Activated T-cell treated with anti-CD3 and anti-CD28 coated beads, Interleukin-2, amount 50 U/mL, for 72 hours (primary cell): ENCODE measurements around the gene CEP126. TPM values are rescaled to one million over a fixed set of nuclear protein-coding genes. Genes with fewer than 3 reads are reported as not detected.

ENCODE experiments used
- ATAC-seq, 2 donors: fragments of 150-1000 bp; cut with Tn5 transposase; replicated peaks in 1 of 2; 2 replicates each; pipeline ENCODE4 v1.10.0; 2021; ENCODE audit warnings: moderate library complexity in 2 of 2, mild to moderate bottlenecking in 1 of 2
- DNase-seq, 2 donors: peaks; one replicate each; pipeline ENCODE4 v3.0.0; 2021 to 2022; ENCODE audit warnings: mixed read lengths in 1 of 2
- H3K27ac Mint-ChIP-seq: one replicate; pipeline ENCODE4 v1.8.0; 2022; ENCODE audit warnings: mild to moderate bottlenecking, moderate library complexity, mixed read lengths
- H3K27me3 Mint-ChIP-seq: one replicate; pipeline ENCODE4 v1.8.0; 2022; ENCODE audit warnings: low read depth, mixed read lengths
- H3K36me3 Mint-ChIP-seq, 2 donors: one replicate each; pipeline ENCODE4 v1.8.0; 2022; ENCODE audit warnings: mixed read lengths in 2 of 2, mild to moderate bottlenecking in 1 of 2; ENCODE audit not compliant: insufficient read depth in 2 of 2
- H3K4me1 Mint-ChIP-seq: one replicate; pipeline ENCODE4 v1.8.0; 2022; ENCODE audit warnings: low read depth, mixed read lengths
- H3K4me3 Mint-ChIP-seq, 2 donors: one replicate each; pipeline ENCODE4 v1.8.0; 2022; ENCODE audit warnings: mild to moderate bottlenecking in 2 of 2, mixed read lengths in 2 of 2, moderate library complexity in 2 of 2
- H3K9me3 Mint-ChIP-seq, 2 donors: one replicate each; pipeline ENCODE4 v1.8.0; 2022; ENCODE audit warnings: mixed read lengths in 2 of 2
- total RNA-seq, 2 donors: library from RNA; stranded (reverse); gene quantifications; one replicate each; pipeline ENCODE4 v1.2.3, GENCODE V29; 2022

CEP126 gene
- 1 to 10 TPM; 1.8 to 2.0 TPM for total RNA-seq

- Mint-ChIP-seq H3K4me3 (peak within 1 kb of the TSS; percentile 97), H3K36me3 (no peaks in the 10 kb centered on the region), H3K27ac (peak within 1 kb of the TSS; percentile 92), H3K9me3 (no peaks in the 10 kb centered on the region), H3K4me1 (peaks cover 28% of the 10 kb centered on the region), H3K27me3 (no peaks in the 10 kb centered on the region)
- ATAC-seq (peak; percentile 95 to 96), DNase-seq (peak; percentile 93 to 95)
Observed at GRCh38 chr11:101914738-101915426, at the start of gene CEP126. Gene CEP126 (plus strand): TSS chr11:101915010. CDS start chr11:101915285, 275 bp downstream.

DNA sequence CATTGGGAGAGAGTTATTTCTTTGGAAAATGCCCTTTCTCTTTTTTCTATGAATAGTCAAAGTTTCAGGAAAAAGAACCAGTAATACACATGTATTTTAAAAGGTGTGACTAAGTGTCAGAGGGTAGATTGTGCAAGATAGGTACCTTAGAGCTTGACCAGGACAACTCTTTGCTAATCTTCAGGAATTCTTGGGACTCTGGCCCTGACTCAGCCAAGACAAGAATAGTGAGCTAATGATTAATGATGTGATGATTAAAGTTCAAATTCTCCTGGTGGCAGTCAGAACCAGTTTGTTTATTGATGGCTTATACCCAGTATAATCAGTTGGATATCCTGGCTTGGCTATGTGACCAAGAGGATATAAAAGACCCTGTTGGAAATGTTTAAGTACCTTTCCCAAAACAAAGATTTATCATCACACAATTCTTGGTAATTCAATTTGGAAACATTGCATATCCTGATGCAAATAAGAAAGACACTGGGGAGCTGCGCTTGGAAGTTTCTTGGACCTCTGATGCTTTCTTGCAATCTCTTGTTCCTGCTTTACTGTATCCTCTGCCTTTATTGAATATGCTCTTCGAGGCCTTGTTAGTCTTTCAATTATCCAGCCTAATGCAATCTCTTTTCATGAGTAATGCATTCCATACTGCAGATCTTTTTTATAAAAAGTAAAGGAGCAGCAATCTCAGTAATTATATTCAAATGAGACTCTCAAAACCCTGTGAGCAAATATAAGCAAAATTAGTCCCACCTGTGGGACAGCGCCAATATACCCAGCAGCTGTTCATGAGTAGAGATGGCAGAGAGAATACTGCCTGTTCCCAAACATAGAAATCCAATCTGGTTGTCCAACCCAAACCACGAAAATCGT lies 48.0 kb upstream of the CEP126 start:
- no peak overlapping the region for H3K4me3 Mint-ChIP-seq
- no peak overlapping the region for H3K27ac Mint-ChIP-seq
- no peak for ATAC-seq
- H3K36me3 Mint-ChIP-seq = no peaks in the 10 kb centered on the region
- H3K9me3 Mint-ChIP-seq = no peaks in the 10 kb centered on the region
- no peaks in the 10 kb centered on the region for H3K4me1 Mint-ChIP-seq
- H3K27me3 Mint-ChIP-seq = peaks cover 16% of the 10 kb centered on the region
- DNase-seq = no peak

DNA sequence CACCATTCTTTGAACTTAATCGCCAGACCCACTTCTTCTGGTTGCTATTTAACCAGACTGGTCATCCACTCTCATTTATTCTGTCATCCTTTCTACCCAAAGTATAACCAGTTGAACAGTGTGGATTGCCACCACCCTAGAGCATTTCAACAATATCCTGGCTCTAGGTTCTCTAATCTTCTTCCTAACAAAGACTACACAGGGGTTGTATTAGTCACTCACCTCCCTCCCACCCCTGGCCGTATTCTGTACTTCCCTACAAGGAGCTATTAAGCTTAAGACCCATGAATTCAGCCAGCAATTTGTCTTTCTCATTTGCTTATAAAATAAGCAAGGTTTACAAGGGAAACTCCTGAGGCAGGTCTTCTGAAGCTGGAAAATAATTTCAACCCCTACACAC lies 46.9 kb upstream of the CEP126 start:
- no peaks in the 10 kb centered on the region for H3K4me1 Mint-ChIP-seq
- no peaks in the 10 kb centered on the region for H3K36me3 Mint-ChIP-seq
- H3K9me3 Mint-ChIP-seq = no peaks in the 10 kb centered on the region
- no peak for DNase-seq
- no peak overlapping the region for H3K4me3 Mint-ChIP-seq
- H3K27ac Mint-ChIP-seq = no peak overlapping the region
- ATAC-seq = no peak
- H3K27me3 Mint-ChIP-seq = peaks cover 8% of the 10 kb centered on the region

GRCh38 chr11:101870510-101870909 lies 44.3 kb upstream of the CEP126 start:
- H3K9me3 Mint-ChIP-seq = no peaks in the 10 kb centered on the region
- DNase-seq (no peak), ATAC-seq (no peak)
- H3K4me3 Mint-ChIP-seq = no peak overlapping the region
- H3K27me3 Mint-ChIP-seq = peaks cover under 1% of the 10 kb centered on the region
- no peak overlapping the region for H3K27ac Mint-ChIP-seq
- no peaks in the 10 kb centered on the region for H3K36me3 Mint-ChIP-seq
- no peaks in the 10 kb centered on the region for H3K4me1 Mint-ChIP-seq

DNA sequence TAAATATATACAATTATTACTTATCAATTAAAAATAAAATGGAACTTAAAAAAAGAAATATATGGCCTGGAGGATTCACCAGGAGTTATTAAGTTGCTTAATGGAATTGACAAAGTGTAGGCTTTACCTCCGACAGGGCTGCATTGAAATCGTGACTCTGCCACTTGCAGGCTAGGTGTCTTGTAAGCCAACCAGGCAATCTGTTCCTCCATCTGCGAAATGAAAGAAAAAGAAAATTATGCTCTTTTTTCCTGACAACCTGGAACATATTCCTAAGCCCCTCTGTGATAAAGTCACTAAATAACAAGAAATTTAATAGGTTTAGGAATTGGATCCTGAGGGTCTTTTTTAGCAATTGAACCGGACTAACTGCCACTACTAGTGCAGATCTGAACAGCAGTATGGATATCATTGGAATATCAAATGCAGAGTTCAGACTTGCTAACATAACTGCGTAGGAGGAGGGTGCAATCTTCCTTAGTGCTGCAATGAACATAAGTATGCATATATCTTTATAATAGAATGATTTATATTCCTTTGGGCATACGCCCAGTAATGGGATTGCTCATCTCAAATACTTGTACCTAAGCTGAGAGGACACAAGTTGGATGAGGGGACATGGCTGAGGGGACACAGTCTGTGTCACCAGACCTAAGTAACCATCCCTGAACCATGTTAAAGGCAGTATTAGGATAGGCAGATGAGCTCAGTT lies 42.5 kb upstream of the CEP126 start:
- H3K9me3 Mint-ChIP-seq = no peaks in the 10 kb centered on the region
- H3K27me3 Mint-ChIP-seq = peaks cover 5% of the 10 kb centered on the region
- H3K4me3 Mint-ChIP-seq = no peak overlapping the region
- H3K4me1 Mint-ChIP-seq = no peaks in the 10 kb centered on the region
- ATAC-seq = no peak
- H3K27ac Mint-ChIP-seq = no peak overlapping the region
- DNase-seq = no peak
- H3K36me3 Mint-ChIP-seq = no peaks in the 10 kb centered on the region

- H3K4me3 Mint-ChIP-seq = no peak overlapping the region
- peaks cover 23% of the 10 kb centered on the region for H3K27me3 Mint-ChIP-seq
- no peak for ATAC-seq
- H3K4me1 Mint-ChIP-seq = no peaks in the 10 kb centered on the region
- H3K27ac Mint-ChIP-seq = no peak overlapping the region
- H3K36me3 Mint-ChIP-seq = no peaks in the 10 kb centered on the region
- DNase-seq = no peak
- H3K9me3 Mint-ChIP-seq = no peaks in the 10 kb centered on the region
Observed at GRCh38 chr11:101880222-101880621, 34.6 kb upstream of the CEP126 start.

GRCh38 chr11:101881586-101881985 lies 33.2 kb upstream of the CEP126 start:
- no peak for DNase-seq
- Mint-ChIP-seq H3K9me3 (no peaks in the 10 kb centered on the region), H3K4me1 (no peaks in the 10 kb centered on the region), H3K36me3 (no peaks in the 10 kb centered on the region), H3K27ac (no peak overlapping the region), H3K27me3 (peaks cover 23% of the 10 kb centered on the region), H3K4me3 (no peak overlapping the region)
- ATAC-seq = no peak

DNA sequence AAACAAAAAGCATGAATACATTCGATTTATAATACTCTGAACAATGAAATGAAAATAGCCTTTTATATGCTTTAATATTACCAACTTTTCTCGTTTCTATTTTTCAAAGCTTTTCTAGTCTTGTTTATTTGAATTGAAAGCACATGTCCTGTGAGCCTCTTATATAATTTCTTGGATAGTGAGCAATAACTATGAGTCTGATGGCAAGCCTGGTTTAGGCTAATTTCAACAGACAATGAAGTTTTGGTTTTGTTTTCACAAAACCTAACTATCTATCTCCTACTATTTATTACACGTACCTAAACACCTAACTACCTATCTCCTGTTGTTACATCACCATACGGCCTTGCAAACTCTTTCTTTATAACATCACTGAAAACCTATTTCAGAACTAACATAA lies 29.2 kb upstream of the CEP126 start:
- Mint-ChIP-seq H3K27ac (no peak overlapping the region), H3K4me1 (no peaks in the 10 kb centered on the region), H3K4me3 (no peak overlapping the region), H3K9me3 (no peaks in the 10 kb centered on the region), H3K36me3 (no peaks in the 10 kb centered on the region), H3K27me3 (peaks cover 5% of the 10 kb centered on the region)
- DNase-seq (no peak), ATAC-seq (no peak)

- Mint-ChIP-seq H3K9me3 (no peaks in the 10 kb centered on the region), H3K4me1 (no peaks in the 10 kb centered on the region), H3K27ac (no peak overlapping the region), H3K4me3 (no peak overlapping the region), H3K27me3 (no peaks in the 10 kb centered on the region), H3K36me3 (no peaks in the 10 kb centered on the region)
- ATAC-seq (no peak), DNase-seq (no peak)
Observed at GRCh38 chr11:101889767-101890166, 25.0 kb upstream of the CEP126 start.

DNA sequence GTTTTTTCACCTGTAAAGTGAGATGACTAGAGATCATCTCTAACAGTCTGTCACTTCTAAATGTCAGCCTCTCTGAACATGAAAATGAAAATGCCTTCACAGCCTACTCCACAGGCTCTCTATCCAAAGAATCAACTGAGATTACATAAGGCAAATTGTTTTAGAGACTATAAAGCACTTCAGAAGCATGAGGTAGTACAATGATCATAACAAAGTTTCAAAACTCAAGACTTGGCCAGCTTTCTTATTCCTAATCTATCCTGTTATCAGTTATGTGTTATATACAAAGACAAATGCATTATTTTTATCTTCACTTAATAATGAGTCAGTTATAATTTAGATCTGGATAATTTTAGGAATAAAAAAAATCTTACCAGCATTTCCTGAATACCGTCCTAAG lies 20.3 kb upstream of the CEP126 start:
- Mint-ChIP-seq H3K4me3 (no peak overlapping the region), H3K9me3 (no peaks in the 10 kb centered on the region), H3K27me3 (peaks cover 8% of the 10 kb centered on the region), H3K4me1 (no peaks in the 10 kb centered on the region), H3K27ac (no peak overlapping the region), H3K36me3 (no peaks in the 10 kb centered on the region)
- ATAC-seq (no peak), DNase-seq (no peak)

- H3K4me1 Mint-ChIP-seq = no peaks in the 10 kb centered on the region
- H3K27me3 Mint-ChIP-seq = peaks cover 8% of the 10 kb centered on the region
- no peak overlapping the region for H3K27ac Mint-ChIP-seq
- DNase-seq (no peak), ATAC-seq (no peak)
- no peaks in the 10 kb centered on the region for H3K9me3 Mint-ChIP-seq
- no peaks in the 10 kb centered on the region for H3K36me3 Mint-ChIP-seq
- H3K4me3 Mint-ChIP-seq = no peak overlapping the region
Observed at GRCh38 chr11:101907815-101908214, 7.0 kb upstream of the CEP126 start.

DNA sequence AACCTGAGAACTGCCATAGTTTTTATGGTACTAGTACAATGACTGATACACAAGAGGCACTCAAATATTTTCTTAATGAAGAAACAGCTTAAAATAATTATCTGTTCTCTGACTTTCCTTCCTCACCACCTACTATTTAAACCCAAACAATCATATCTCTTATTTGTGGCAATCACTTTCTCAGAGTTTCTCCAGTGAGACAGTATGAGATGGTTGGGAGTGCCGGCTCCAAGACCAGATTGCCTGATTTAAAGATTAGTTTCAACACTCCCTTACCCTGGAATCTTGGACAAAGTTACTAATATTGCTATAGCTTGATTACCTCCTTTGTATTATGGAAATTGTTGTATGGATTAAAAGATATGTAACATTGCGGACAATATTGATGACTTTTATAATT lies 5.7 kb upstream of the CEP126 start:
- DNase-seq = no peak

GRCh38 chr11:101912823-101913284 lies 2.0 kb upstream of the CEP126 start:
- ATAC-seq = no peak
- no peaks in the 10 kb centered on the region for H3K9me3 Mint-ChIP-seq
- no peaks in the 10 kb centered on the region for H3K36me3 Mint-ChIP-seq
- no peak for DNase-seq
- peaks cover 28% of the 10 kb centered on the region for H3K4me1 Mint-ChIP-seq
- no peak overlapping the region for H3K4me3 Mint-ChIP-seq
- H3K27ac Mint-ChIP-seq = no peak overlapping the region
- H3K27me3 Mint-ChIP-seq = no peaks in the 10 kb centered on the region

More for the DNA sequence above, 5.7 kb upstream of the CEP126 start:
- no peak overlapping the region for H3K4me3 Mint-ChIP-seq
- peaks cover 8% of the 10 kb centered on the region for H3K27me3 Mint-ChIP-seq
- no peaks in the 10 kb centered on the region for H3K9me3 Mint-ChIP-seq
- H3K36me3 Mint-ChIP-seq = no peaks in the 10 kb centered on the region
- H3K4me1 Mint-ChIP-seq = peaks cover 2% of the 10 kb centered on the region
- H3K27ac Mint-ChIP-seq = no peak overlapping the region
- no peak for ATAC-seq
